ENCODE data around the gene MYO3B. TPM values are rescaled to one million over a fixed set of nuclear protein-coding genes. Genes with fewer than 3 reads are reported as not detected.

MYO3B gene
- total RNA-seq, 1 donor from 2014 or later: 0.22 TPM

DNA sequence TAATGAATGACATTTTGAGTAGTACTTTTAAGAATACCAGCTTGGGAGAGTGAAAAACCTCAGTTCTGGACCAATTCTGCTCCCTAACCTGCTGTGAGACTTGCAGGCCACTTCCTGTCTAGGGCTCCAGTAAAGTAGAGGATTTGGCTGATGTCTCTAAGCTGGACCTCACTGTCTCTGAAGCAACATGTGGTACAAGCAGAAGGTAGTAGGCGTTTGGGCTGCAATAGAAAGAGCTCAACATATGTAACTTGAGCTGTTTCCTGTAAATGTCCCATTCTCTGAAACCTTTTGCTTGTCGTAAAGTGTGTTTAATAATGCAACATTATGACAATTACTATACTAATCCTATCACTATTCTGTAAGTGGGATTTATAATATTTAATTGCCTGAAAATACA is 213.1 kb downstream of the MYO3B start:
- Mint-ChIP-seq H3K36me3 (ENCODE audit: unreplicated experiment) (no peaks in the 10 kb centered on the region), H3K4me3 (ENCODE audit: unreplicated experiment) (no peak overlapping the region), H3K27ac (ENCODE audit: unreplicated experiment) (no peak overlapping the region), H3K9me3 (ENCODE audit: unreplicated experiment) (peaks cover 1% of the 10 kb centered on the region), H3K4me1 (ENCODE audit: low read depth, unreplicated experiment) (no peaks in the 10 kb centered on the region), H3K27me3 (ENCODE audit: unreplicated experiment) (peaks cover 3% of the 10 kb centered on the region)
- DNase-seq: no peak
- TF ChIP-seq, protein P1, sequence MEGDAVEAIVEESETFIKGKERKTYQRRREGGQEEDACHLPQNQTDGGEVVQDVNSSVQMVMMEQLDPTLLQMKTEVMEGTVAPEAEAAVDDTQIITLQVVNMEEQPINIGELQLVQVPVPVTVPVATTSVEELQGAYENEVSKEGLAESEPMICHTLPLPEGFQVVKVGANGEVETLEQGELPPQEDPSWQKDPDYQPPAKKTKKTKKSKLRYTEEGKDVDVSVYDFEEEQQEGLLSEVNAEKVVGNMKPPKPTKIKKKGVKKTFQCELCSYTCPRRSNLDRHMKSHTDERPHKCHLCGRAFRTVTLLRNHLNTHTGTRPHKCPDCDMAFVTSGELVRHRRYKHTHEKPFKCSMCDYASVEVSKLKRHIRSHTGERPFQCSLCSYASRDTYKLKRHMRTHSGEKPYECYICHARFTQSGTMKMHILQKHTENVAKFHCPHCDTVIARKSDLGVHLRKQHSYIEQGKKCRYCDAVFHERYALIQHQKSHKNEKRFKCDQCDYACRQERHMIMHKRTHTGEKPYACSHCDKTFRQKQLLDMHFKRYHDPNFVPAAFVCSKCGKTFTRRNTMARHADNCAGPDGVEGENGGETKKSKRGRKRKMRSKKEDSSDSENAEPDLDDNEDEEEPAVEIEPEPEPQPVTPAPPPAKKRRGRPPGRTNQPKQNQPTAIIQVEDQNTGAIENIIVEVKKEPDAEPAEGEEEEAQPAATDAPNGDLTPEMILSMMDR (IDR thresholded peaks at IDR 0.05; ENCODE audit: partially characterized antibody, unreplicated experiment): no peak

DNA sequence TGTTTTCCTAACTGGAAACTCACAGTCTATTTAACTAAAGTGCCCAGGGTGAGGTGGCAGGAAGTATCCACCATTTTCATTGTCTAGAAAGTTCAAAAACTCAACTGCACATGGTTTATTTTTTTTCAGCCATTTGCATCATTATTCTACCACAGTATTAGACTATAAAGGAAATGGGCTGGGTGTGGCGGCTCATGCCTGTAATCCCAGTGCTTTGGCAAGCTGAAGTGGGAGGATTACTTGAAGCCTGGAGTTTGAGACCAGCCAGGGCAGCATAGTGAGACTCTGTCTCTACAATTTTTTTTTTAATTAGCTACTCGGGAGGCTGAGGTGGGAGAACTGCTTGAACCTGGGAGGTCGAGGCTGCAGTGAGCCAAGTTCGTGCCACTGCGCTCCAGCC is 213.8 kb downstream of the MYO3B start:
- Mint-ChIP-seq H3K9me3 (ENCODE audit: unreplicated experiment) (peaks cover 1% of the 10 kb centered on the region), H3K4me3 (ENCODE audit: unreplicated experiment) (no peak overlapping the region), H3K27me3 (ENCODE audit: unreplicated experiment) (peaks cover 3% of the 10 kb centered on the region), H3K36me3 (ENCODE audit: unreplicated experiment) (no peaks in the 10 kb centered on the region), H3K4me1 (ENCODE audit: low read depth, unreplicated experiment) (peaks cover 3% of the 10 kb centered on the region), H3K27ac (ENCODE audit: unreplicated experiment) (no peak overlapping the region)
- TF ChIP-seq, protein P1 (IDR thresholded peaks at IDR 0.05; ENCODE audit: partially characterized antibody, unreplicated experiment): no peak
- DNase-seq: no peak

DNA sequence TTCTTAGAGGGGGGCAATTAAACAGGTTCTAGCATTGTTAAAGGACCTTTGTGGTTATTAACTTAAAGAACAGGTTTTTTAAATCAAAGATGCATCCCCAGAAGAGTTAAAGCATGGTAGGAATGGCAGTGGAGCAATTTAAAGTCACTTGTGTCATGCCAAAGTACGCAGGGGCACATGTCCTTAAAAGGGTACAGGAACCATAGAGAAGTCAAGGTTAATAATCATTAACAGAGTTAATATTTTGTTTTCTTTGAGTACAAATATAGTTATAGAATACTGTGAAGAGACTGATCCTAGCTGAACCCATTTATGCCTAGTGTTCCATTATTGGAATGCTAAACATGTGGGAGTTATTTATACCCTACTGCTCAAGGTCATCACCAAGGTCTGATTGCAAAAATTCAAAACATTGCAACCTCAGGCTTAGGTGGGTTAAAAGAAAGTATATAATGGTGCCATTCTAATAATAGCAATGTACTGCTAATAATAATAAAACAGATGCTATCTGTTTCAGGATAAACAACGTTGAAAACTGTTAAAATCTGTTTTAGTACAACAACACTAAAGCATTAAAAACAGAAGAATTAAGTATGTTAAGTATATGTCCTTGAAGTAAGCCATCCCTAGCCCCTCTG is 216.0 kb downstream of the MYO3B start:
- peaks cover 1% of the 10 kb centered on the region for H3K9me3 Mint-ChIP-seq (ENCODE audit: unreplicated experiment)
- TF ChIP-seq, protein P1 (IDR thresholded peaks at IDR 0.05; ENCODE audit: partially characterized antibody, unreplicated experiment): no peak
- H3K36me3 Mint-ChIP-seq (ENCODE audit: unreplicated experiment): no peaks in the 10 kb centered on the region
- peaks cover 3% of the 10 kb centered on the region for H3K27me3 Mint-ChIP-seq (ENCODE audit: unreplicated experiment)
- no peak overlapping the region for H3K27ac Mint-ChIP-seq (ENCODE audit: unreplicated experiment)
- H3K4me1 Mint-ChIP-seq (ENCODE audit: low read depth, unreplicated experiment): peaks cover 6% of the 10 kb centered on the region
- H3K4me3 Mint-ChIP-seq (ENCODE audit: unreplicated experiment): no peak overlapping the region
- DNase-seq: no peak

DNA sequence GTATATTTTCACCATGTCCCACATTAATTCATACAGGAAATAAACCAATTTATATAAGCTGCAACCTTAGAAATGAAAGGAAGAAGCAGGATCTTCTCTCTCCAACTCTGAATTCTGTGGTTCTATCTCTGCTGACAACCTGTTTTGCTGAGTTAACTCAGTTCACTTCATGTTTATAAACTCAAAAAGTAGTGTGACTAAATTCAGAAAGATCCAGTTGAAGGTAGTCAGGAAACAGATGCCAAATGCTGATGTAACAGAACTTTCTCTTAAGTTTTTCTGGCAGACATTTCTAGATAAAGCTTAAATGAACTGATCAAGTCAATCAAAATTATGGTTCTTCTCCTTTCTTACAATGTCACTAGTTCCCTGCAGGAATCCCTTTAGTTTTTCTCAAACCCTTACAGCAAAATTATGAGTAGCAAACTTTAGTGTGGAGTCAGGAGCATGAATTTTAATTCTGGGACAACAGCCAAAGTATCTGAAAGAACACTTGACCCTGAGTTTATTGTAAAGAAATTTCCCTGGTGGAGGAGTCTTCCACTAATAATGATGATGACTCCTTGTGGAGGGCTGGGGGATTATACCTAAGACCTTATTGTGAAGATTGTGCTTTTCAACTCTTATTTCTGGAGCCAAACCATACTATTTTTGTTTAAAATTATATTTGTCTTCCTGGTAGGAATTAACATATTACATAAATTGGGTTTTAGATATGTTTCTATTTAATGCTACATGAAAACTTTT is 216.9 kb downstream of the MYO3B start:
- TF ChIP-seq, protein P1 (IDR thresholded peaks at IDR 0.05; ENCODE audit: partially characterized antibody, unreplicated experiment): no peak
- Mint-ChIP-seq H3K4me1 (ENCODE audit: low read depth, unreplicated experiment) (peaks cover 6% of the 10 kb centered on the region), H3K27ac (ENCODE audit: unreplicated experiment) (no peak overlapping the region), H3K36me3 (ENCODE audit: unreplicated experiment) (no peaks in the 10 kb centered on the region), H3K4me3 (ENCODE audit: unreplicated experiment) (no peak overlapping the region), H3K9me3 (ENCODE audit: unreplicated experiment) (no peaks in the 10 kb centered on the region), H3K27me3 (ENCODE audit: unreplicated experiment) (no peaks in the 10 kb centered on the region)
- DNase-seq: no peak
